ENCODE data around the gene HOXC5.
A peak's percentile ranks its signal among the peaks of the same experiment; 100 is the strongest.
"Not testable (repeated sequence)": the region's sequence is repeated elsewhere in the genome, so short reads cannot be mapped to it uniquely, and the experiment has no call there.

HOXC5 gene

GRCh38 chr12:54035568-54036264 lies 2.9 kb downstream of the HOXC5 start:
- peak; percentile 26 for DNase-seq

DNA sequence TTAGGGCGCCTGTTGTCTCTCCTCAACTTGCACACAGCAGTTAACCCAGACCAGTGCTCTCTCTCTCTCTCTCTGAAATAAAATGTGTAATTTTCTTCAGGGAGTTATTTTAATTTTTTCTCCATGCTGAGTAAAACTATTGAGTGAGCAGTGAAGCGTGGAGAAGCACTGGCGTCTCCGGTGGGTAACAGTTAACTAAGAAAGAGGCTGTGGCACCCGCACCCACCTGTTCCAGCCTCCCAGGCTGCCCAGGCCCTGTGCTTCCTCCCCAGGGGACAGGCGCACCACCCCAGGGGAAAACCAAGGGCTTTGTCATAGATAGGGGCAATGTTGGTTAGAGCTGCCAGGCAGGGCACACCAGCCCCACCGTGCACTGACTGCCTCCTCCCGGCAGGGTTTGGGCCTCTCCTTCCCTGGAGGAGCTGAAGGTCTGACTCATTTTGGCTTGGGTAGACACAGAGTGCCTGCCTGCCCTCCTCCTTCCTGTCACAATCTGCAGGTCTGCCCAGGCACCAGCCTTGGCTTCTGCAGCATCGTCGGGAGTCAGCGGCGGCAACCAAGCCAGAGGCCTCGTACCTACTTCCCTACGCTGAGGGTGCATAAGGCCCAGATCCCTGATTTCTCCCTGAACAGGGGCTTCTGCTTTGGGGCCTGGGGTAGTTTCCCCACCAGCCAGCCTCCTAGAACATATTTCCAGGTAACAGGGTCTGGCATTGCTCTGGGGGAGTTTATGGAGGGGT lies 3.9 kb downstream of the HOXC5 start:
- peak; percentile 86 for DNase-seq

DNA sequence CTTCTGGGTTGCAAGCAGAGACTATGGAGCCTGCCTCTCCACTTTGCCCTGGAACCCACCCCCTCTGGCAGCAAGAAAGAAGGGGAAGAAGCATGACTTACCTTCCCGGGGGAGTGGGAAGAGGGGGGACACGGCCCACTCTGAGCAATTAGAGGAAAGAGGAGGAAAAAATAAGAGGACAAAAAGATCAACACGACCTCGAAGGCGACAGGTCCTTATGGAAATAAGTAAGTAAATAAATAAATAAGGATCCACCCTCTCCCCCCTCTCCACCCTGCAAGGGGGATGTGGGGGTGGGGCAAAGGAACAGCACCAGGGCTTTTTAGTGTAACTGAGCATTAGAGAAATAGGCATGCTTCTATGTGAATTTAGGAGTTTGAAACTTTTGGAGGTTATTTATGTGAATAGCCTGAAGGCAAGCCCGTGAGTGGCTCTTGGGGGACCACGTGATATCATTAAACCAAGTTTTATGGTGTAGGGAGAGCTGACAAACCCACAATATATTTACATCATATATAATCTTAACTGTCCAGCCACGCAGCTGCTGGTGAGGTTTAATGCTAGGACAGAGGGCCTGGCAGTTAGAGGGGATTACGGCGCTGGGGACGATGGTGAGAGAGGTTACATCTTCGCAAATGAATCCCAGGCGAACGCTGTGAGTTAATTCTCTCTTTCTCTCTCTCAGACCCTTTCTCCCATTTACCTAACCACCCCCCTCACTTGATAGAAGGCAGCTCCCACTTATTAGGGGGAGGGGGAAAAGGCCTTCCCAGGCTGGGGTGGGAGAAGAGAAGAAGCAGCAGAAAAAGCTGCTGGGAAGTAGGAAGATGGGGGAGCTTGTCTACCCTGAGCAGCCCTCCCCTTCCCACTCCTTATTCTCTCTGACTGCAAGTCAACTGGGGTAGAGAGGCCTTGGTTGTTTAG lies 4.8 kb downstream of the HOXC5 start:
- DNase-seq: no peak

- DNase-seq: peak; percentile 87
These were observed 5.5 kb downstream of the HOXC5 start for GRCh38 chr12:54038284-54038870.

GRCh38 chr12:54038871-54039414 lies 6.1 kb downstream of the HOXC5 start:
- peak; percentile 90 for DNase-seq

DNA sequence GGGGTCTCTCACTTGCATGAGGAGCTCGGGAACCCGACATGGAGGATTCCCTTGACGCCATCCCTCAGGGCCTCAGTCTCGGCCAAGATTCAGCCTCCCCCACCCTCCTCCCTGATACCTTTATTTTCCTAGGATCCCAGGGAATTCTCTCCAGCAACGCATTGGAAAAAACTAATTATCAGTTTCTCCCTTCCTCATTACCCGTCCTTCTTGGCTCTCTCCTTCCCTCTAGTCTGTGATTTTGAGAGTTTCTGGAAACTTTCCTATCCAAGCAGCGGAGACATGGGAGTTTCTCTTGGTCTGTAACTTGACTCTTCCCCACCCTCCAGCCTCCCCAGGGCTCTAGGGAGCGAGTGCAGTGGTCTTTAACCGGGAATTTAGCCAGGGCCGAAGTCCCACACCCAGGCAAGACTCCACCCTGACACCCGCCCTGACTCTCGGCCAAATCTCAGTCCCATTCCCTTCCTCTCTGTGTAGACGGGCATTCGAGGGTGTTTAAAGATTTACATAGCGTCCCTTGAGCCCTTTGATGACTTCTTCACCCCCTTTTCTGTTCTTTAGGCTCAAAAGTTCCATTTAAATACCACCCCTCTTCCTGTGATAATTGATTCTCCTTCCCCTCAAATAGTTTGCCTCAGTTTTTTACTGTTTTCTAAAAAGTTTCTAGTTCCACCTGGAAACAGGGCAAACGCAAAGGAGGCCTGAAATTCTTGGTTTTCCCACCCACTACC lies 6.7 kb downstream of the HOXC5 start:
- no peak for DNase-seq

DNA sequence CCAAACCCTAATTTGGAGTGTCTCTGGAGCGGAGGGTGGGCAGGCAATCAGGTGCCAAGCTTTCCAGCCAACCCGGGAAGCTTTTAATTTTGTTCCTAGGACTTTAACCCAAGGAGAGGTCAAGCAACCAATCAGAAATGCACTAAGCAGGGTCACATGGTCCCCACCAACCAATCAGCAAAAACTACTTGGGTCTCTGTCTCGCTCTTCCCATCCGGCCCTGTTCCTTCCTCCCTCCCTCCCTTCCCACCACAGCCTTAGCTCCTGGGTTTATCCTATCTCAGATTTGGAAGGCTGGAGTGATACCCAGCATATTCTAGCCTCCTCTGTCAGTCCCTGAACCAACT lies 7.3 kb downstream of the HOXC5 start:
- DNase-seq: no peak

DNA sequence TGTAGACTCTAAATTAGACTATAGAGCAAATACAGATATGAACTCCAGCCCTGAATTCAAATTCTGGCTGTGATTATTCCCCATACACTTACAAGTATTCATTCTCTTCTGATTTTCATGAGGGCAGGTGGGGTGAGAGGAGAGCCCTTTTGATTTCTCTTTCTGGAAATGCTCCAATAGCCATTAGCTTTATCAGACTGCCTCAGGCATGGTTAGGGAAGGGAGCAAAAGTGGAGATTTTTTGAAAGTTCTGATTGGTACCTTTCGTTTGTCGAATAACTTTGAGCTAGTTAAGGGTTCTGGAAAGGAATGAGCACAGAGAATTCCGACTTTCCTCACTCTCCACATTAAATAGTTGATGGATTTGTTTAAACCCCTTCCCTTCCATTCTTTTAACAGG lies 7.8 kb downstream of the HOXC5 start:
- DNase-seq: peak; percentile 24

DNA sequence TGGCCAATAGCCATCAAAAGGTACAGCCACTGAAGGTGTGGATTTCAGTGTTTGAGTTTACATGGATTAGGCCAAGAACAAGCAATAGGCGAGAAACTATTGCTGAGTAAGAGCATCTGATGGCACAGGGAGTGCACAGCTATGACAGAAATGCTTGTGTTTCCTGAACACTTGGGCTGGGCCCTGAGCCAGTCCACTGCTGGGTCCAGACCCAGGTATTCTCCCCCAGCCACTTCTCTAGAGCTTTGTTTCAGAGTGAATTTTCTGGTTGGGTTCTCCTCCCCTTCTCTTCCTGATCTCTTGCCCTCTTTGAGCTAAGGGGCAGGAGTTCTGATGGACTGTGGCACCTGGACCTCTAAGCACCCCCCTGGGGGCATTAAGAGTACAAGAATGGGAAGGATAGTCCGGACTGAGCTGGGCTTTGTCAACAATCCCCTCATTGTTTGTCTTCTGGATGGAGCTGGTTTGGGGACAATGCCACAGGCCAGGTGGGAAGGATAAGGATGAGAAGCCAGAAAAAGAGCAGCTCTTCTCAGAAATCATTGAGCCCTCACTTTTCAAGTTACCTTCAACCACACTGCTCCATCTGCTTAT lies 8.3 kb downstream of the HOXC5 start:
- no peak for DNase-seq

GRCh38 chr12:54042033-54042432 lies 9.2 kb downstream of the HOXC5 start:
- DNase-seq: not testable (repeated sequence)

- DNase-seq: no peak
These were observed 10.4 kb downstream of the HOXC5 start for GRCh38 chr12:54042970-54043853.

GRCh38 chr12:54044425-54045103 lies 11.7 kb downstream of the HOXC5 start:
- DNase-seq: no peak

GRCh38 chr12:54045401-54045800 lies 12.6 kb downstream of the HOXC5 start:
- no peak for DNase-seq

DNA sequence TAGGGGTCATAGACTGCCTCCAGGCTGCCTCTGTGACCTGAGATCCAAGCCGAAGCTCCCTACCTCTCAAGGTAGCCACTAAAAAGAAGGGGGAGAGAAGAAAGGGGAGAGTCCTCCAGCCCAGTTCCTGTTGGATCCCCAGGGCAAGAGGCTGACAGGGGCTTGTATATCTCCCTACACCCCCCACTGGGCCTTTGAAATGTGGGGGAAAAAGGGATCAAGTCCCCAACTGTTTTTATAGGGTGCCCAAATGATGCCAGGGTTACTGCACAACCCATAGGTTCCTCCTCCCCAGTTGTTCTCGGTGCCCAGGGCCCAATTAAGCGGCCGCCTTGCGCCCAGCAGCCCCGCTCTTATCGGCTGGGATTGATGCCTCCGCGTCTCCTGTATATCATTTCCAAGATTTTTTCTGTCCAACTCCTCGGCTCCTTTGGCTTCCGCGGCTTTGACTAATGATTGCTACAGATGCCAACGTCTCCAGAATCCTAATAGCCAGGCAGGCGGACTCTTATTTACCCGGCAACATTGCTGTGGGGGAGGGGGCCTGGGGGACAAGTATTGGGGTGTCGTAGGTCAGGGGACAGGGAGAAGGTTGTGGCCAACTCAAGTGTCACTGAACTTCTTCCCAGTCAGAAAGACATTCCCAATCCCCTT lies 13.1 kb downstream of the HOXC5 start:
- DNase-seq: no peak

DNA sequence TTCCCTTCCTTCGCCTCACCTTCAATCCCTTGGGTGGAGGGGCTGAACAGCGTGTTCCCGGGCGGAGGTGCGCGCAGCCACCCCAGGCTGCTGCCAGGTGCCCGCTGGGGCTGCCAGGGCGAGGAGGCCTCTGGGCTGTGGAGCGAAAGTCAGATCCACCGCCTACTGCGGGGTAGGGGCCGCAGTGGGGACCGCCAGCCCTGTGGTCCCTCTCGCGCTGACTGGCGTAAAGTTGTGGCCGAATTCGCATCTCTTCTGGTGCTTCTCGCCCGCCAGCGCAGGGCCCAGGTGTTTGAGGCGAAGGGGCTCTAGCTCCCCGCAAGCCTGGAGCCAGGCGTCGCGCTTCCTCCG lies 13.9 kb downstream of the HOXC5 start:
- DNase-seq: no peak

GRCh38 chr12:54047160-54047963 lies 14.5 kb downstream of the HOXC5 start:
- DNase-seq: no peak

- no peak for DNase-seq
These were observed 15.1 kb downstream of the HOXC5 start for GRCh38 chr12:54047964-54048303.

DNA sequence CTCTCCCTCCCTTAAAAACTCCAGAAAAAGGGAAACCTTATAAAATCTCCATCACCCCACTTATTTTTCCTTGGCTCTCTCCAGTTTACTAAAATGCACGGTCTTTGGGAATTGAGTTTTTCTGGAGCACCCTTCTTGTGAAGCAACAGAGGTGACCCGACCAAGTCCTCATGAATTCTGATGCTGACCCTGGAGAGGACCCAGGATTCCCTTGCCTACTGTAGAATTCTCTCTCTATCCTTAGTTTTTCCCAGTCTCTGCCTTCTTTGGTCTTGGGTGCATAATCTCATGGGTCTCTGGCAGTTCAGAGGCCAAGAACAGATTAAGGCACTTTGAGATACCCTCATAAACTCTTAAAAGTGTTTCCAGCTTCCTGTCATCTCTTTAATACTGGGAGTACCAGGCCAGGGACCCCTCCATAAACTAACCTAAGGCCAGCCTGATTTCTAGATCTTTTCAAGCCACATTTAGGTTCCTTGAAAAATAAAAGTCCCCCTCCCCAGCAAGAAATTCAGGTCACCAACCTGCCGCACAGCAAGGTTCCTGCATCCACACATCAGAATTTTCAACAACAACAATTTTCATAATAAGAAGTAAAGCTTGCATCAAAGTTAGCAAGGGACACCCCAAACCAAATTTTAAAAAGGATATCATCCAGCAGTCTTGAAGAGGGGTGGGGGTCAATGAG lies 15.7 kb downstream of the HOXC5 start:
- DNase-seq: no peak

All from NCI-H1092 treated with DMSO at 0.1 percent for 48 hours (cell line).